ENCODE measurements around the gene IL6ST. TPM values are rescaled to one million over a fixed set of nuclear protein-coding genes. Genes with fewer than 3 reads are reported as not detected.
"Not testable (repeated sequence)": the region's sequence is repeated elsewhere in the genome, so short reads cannot be mapped to it uniquely, and the experiment has no call there.

The IL6ST gene
- total RNA-seq, 1 donor from 2014 or later = 76.2 TPM

DNA sequence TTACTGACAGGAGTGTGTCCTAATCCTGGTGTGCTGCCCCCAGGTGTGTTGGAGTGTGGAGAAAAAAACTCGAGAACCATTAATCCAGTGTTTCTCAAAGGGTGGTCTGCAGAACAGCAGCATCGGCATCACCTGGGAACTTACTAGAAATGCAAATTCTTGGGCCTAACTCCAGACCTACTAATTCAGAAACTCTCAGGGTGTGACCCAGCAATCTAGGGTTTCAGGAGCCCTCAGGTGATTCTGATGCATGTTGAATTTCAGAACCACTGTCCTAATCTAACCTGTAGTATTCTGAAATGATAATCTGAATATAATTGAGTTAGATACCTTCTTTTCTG, 30.0 kb upstream of the IL6ST start:
- Histone ChIP-seq H3K9me3 (ENCODE audit: control insufficient read depth in 3 of 3, low read length in 3 of 3) (no peaks in the 10 kb centered on the region), H3K4me1 (ENCODE audit: control insufficient read depth in 3 of 3, insufficient read depth in 3 of 3, low read length in 3 of 3) (no peaks in the 10 kb centered on the region), H3K36me3 (ENCODE audit: control insufficient read depth in 3 of 3, insufficient read depth in 3 of 3, low read length in 3 of 3) (no peaks in the 10 kb centered on the region), H3K9ac (ENCODE audit: low read depth in 1 of 3, low read length in 3 of 3) (no peak overlapping the region), H3K27me3 (ENCODE audit: control insufficient read depth in 3 of 3, insufficient read depth in 3 of 3, low read length in 3 of 3) (no peaks in the 10 kb centered on the region), H3K27ac (ENCODE audit: low read depth, low read length) (no peak overlapping the region), H3K4me3 (ENCODE audit: low read length in 3 of 3) (no peak overlapping the region)

DNA sequence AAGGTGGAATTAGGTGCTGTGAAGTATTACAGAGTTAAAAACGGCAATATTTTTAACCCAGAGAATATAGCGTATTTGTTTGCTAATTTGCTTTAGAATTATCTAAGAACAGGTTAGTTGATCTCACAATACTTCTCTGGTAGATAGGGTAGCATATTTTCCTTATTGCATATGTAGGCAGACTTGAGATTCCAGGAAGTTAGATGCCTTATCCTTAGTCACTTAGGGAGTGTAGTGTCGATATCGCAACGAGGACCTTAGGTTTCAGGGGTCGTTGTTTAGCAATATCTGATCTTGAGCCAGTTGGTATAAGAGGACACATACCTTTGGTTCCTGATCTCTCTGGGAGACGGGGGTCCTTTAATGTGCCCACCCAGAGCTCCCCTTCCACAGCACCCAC, 28.5 kb upstream of the IL6ST start:
- no peak overlapping the region for H3K4me3 ChIP-seq (ENCODE audit: low read length in 3 of 3)
- no peak overlapping the region for H3K27ac ChIP-seq (ENCODE audit: low read depth, low read length)
- no peaks in the 10 kb centered on the region for H3K36me3 ChIP-seq (ENCODE audit: control insufficient read depth in 3 of 3, insufficient read depth in 3 of 3, low read length in 3 of 3)
- no peaks in the 10 kb centered on the region for H3K9me3 ChIP-seq (ENCODE audit: control insufficient read depth in 3 of 3, low read length in 3 of 3)
- no peak overlapping the region for H3K9ac ChIP-seq (ENCODE audit: low read depth in 1 of 3, low read length in 3 of 3)
- no peaks in the 10 kb centered on the region for H3K27me3 ChIP-seq (ENCODE audit: control insufficient read depth in 3 of 3, insufficient read depth in 3 of 3, low read length in 3 of 3)
- no peaks in the 10 kb centered on the region for H3K4me1 ChIP-seq (ENCODE audit: control insufficient read depth in 3 of 3, insufficient read depth in 3 of 3, low read length in 3 of 3)

DNA sequence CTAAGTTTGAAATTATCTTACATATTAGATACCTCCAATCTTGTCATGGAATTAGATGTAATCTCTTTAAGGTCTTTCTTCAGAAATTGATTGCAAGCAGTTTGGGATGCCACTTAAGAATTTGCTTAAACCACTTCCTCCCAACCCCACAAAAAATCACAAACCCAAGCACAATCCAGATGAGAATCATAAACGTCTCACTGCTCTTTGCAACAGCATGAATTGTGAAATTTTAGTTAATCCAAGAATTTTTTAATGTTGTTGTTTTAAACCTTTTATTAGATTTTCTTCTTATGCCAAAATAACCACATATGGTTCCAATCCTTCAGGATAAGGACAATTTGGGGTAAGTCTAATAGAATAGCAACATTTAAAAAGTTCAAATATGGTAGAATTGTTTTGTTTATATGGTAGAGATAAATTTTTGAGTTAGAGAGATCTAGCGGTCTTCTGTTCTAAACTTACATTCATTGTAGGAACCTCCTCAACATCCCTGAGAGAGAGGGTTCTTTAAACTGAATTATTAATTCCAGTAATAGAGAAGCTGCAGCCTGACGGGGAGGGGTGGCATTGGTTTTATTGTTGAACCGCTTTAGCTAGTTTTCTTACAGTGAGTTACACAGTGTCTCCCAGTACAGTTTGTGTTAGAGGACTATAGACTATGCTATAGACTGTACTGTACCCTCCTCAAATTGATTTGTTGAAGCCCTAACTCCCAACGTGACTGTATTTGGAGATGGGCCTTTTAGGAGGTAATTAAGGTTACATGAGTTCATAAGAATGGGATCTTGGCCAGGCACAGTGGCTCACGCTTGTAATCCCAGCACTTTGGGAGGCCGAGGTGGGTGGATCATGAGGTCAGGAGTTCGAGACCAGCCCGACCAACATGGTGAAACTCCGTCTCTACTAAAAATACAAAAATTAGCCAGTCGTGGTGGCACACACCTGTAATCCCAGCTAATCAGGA, 24.8 kb upstream of the IL6ST start:
- H3K9ac ChIP-seq (ENCODE audit: low read depth in 1 of 3, low read length in 3 of 3) = no peak overlapping the region
- no peaks in the 10 kb centered on the region for H3K4me1 ChIP-seq (ENCODE audit: control insufficient read depth in 3 of 3, insufficient read depth in 3 of 3, low read length in 3 of 3)
- no peaks in the 10 kb centered on the region for H3K27me3 ChIP-seq (ENCODE audit: control insufficient read depth in 3 of 3, insufficient read depth in 3 of 3, low read length in 3 of 3)
- no peak overlapping the region for H3K27ac ChIP-seq (ENCODE audit: low read depth, low read length)
- no peaks in the 10 kb centered on the region for H3K36me3 ChIP-seq (ENCODE audit: control insufficient read depth in 3 of 3, insufficient read depth in 3 of 3, low read length in 3 of 3)
- no peaks in the 10 kb centered on the region for H3K9me3 ChIP-seq (ENCODE audit: control insufficient read depth in 3 of 3, low read length in 3 of 3)
- H3K4me3 ChIP-seq (ENCODE audit: low read length in 3 of 3) = no peak overlapping the region

DNA sequence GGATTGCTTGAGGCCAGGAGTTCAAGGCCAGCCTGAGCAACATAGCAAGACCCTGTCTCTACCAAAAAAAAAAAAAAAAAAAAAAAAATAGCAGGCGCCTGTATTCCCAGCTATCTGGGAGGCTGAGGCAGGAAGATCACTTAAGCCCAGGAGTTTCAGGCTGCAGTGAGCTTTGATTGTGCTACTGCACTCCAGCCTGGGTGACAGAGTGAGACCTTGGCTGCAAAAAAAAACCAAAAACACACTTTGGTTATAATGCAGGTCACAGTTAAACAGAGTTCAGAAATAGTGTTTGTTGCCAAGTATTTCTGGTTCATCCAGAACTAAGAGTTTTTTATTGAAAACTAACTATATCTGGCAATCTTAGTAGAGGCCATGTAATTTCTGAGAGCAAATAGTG, 24.1 kb upstream of the IL6ST start:
- no peak overlapping the region for H3K4me3 ChIP-seq (ENCODE audit: low read length in 3 of 3)
- no peaks in the 10 kb centered on the region for H3K9me3 ChIP-seq (ENCODE audit: control insufficient read depth in 3 of 3, low read length in 3 of 3)
- H3K36me3 ChIP-seq (ENCODE audit: control insufficient read depth in 3 of 3, insufficient read depth in 3 of 3, low read length in 3 of 3) = no peaks in the 10 kb centered on the region
- no peak overlapping the region for H3K27ac ChIP-seq (ENCODE audit: low read depth, low read length)
- no peaks in the 10 kb centered on the region for H3K27me3 ChIP-seq (ENCODE audit: control insufficient read depth in 3 of 3, insufficient read depth in 3 of 3, low read length in 3 of 3)
- H3K4me1 ChIP-seq (ENCODE audit: control insufficient read depth in 3 of 3, insufficient read depth in 3 of 3, low read length in 3 of 3) = no peaks in the 10 kb centered on the region
- no peak overlapping the region for H3K9ac ChIP-seq (ENCODE audit: low read depth in 1 of 3, low read length in 3 of 3)

DNA sequence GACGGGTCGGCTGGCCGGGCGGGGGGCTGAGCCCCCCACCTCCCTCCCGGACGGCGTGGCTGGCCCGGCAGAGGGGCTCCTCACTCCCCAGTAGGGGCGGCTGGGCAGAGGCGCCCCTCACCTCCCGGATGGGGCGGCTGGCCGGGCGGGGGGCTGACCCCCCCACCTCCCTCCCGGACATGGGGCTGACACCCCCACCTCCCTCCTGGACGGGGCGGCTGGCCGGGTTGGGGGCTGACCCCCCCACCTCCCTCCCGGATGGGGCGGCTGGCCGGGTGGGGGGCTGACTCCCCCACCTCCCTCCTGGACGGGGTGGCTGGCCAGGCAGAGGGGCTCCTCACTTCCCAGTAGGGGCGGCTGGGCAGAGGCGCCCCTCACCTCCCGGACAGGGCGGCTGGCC, 19.9 kb upstream of the IL6ST start:
- not testable (repeated sequence) for H3K27ac ChIP-seq (ENCODE audit: low read depth, low read length); H3K9ac ChIP-seq (ENCODE audit: low read depth in 1 of 3, low read length in 3 of 3); H3K27me3 ChIP-seq (ENCODE audit: control insufficient read depth in 3 of 3, insufficient read depth in 3 of 3, low read length in 3 of 3); H3K36me3 ChIP-seq (ENCODE audit: control insufficient read depth in 3 of 3, insufficient read depth in 3 of 3, low read length in 3 of 3); H3K9me3 ChIP-seq (ENCODE audit: control insufficient read depth in 3 of 3, low read length in 3 of 3); H3K4me3 ChIP-seq (ENCODE audit: low read length in 3 of 3); H3K4me1 ChIP-seq (ENCODE audit: control insufficient read depth in 3 of 3, insufficient read depth in 3 of 3, low read length in 3 of 3)

DNA sequence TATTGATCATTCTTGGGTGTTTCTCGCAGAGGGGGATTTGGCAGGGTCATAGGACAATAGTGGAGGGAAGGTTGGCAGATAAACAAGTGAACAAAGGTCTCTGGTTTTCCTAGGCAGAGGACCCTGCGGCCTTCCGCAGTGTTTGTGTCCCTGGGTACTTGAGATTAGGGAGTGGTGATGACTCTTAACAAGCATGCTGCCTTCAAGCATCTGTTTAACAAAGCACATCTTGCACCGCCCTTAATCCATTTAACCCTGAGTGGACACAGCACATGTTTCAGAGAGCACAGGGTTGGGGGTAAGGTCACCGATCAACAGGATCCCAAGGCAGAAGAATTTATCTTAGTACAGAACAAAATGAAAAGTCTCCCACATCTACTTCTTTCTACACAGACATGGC, 19.2 kb upstream of the IL6ST start:
- not testable (repeated sequence) for H3K36me3 ChIP-seq (ENCODE audit: control insufficient read depth in 3 of 3, insufficient read depth in 3 of 3, low read length in 3 of 3); H3K27ac ChIP-seq (ENCODE audit: low read depth, low read length); H3K4me1 ChIP-seq (ENCODE audit: control insufficient read depth in 3 of 3, insufficient read depth in 3 of 3, low read length in 3 of 3); H3K27me3 ChIP-seq (ENCODE audit: control insufficient read depth in 3 of 3, insufficient read depth in 3 of 3, low read length in 3 of 3); H3K9me3 ChIP-seq (ENCODE audit: control insufficient read depth in 3 of 3, low read length in 3 of 3); H3K4me3 ChIP-seq (ENCODE audit: low read length in 3 of 3); H3K9ac ChIP-seq (ENCODE audit: low read depth in 1 of 3, low read length in 3 of 3)

DNA sequence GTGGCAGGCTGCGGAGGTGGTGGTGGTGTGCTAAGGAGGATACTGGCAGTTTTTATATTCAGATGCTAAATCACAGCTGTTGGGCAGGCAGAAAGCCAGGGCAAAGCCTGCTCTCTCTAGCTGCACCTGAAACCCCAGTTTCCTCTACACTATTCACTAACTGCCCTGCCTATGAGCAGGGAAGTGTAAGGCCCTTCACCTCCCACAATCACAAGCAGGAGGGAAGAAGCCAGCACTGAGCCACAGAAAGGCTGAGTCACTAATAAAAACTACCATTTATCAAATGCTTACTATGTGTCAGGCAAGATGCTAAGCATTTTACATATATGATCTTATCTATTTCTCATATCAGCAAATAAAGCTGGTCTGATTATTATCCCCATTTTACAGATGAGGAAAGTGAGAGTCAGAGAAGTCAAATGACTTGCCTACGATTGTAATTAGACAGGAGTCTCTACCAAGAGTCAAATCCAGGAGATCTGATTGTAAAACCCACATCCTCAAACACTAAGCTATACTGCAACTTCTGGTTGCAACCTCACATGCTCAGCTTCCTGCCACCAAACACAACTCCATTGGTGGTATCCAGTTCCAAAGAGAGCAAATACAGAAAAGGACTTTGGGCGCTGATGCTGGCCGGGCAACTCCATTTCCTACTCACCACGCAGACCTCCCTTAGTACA, 17.7 kb upstream of the IL6ST start:
- Histone ChIP-seq H3K9me3 (ENCODE audit: control insufficient read depth in 3 of 3, low read length in 3 of 3) (no peaks in the 10 kb centered on the region), H3K27me3 (ENCODE audit: control insufficient read depth in 3 of 3, insufficient read depth in 3 of 3, low read length in 3 of 3) (no peaks in the 10 kb centered on the region), H3K4me3 (ENCODE audit: low read length in 3 of 3) (no peak overlapping the region), H3K4me1 (ENCODE audit: control insufficient read depth in 3 of 3, insufficient read depth in 3 of 3, low read length in 3 of 3) (peaks cover 0 to 5% (median 0%) of the 10 kb centered on the region in 3 donors), H3K9ac (ENCODE audit: low read depth in 1 of 3, low read length in 3 of 3) (no peak overlapping the region), H3K36me3 (ENCODE audit: control insufficient read depth in 3 of 3, insufficient read depth in 3 of 3, low read length in 3 of 3) (no peaks in the 10 kb centered on the region), H3K27ac (ENCODE audit: low read depth, low read length) (no peak overlapping the region)

DNA sequence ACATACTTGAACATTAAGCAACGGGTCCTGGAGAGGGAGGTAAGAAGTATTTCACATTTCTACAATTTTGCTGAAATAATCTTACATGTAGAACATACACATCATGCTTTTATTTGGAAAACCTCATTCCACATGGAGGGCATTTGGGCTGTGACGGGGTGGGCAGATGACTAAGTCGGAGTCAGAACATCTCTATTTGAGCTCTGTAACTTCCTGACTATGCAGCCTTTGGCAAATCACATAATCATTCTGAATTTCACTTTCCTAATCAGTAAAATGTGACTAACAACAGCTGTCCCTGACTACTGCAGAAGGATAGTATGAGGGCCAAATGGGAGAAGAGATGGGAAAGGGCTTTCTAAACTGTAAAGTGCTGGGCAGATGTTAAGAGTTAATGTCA, 17.1 kb upstream of the IL6ST start:
- Histone ChIP-seq H3K9ac (ENCODE audit: low read depth in 1 of 3, low read length in 3 of 3) (no peak overlapping the region), H3K27ac (ENCODE audit: low read depth, low read length) (no peak overlapping the region), H3K4me1 (ENCODE audit: control insufficient read depth in 3 of 3, insufficient read depth in 3 of 3, low read length in 3 of 3) (peaks cover 0 to 5% (median 0%) of the 10 kb centered on the region in 3 donors), H3K36me3 (ENCODE audit: control insufficient read depth in 3 of 3, insufficient read depth in 3 of 3, low read length in 3 of 3) (no peaks in the 10 kb centered on the region), H3K27me3 (ENCODE audit: control insufficient read depth in 3 of 3, insufficient read depth in 3 of 3, low read length in 3 of 3) (no peaks in the 10 kb centered on the region), H3K9me3 (ENCODE audit: control insufficient read depth in 3 of 3, low read length in 3 of 3) (no peaks in the 10 kb centered on the region), H3K4me3 (ENCODE audit: low read length in 3 of 3) (no peak overlapping the region)

DNA sequence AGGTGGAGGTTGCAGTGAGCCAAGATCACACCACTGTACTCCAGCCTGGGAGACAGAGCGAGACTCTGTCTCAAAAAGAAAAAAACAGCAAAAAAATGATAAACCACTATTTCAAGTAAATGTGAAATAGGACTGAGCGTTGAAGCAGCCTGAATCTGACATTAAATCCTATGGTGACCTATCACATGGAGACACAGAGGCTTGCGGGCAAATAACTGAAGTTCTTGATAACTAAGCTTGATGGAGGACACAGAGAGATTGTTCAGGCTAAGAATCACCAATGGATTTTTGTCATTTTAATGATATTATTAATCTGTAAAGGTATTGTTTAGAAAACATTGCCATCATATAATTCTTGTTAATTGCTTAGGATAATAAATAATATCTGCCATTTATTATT, 15.7 kb upstream of the IL6ST start:
- Histone ChIP-seq H3K4me1 (ENCODE audit: control insufficient read depth in 3 of 3, insufficient read depth in 3 of 3, low read length in 3 of 3) (peaks cover 0 to 5% (median 0%) of the 10 kb centered on the region in 3 donors), H3K36me3 (ENCODE audit: control insufficient read depth in 3 of 3, insufficient read depth in 3 of 3, low read length in 3 of 3) (no peaks in the 10 kb centered on the region), H3K27me3 (ENCODE audit: control insufficient read depth in 3 of 3, insufficient read depth in 3 of 3, low read length in 3 of 3) (no peaks in the 10 kb centered on the region), H3K27ac (ENCODE audit: low read depth, low read length) (no peak overlapping the region), H3K9ac (ENCODE audit: low read depth in 1 of 3, low read length in 3 of 3) (no peak overlapping the region), H3K4me3 (ENCODE audit: low read length in 3 of 3) (no peak overlapping the region), H3K9me3 (ENCODE audit: control insufficient read depth in 3 of 3, low read length in 3 of 3) (no peaks in the 10 kb centered on the region)

DNA sequence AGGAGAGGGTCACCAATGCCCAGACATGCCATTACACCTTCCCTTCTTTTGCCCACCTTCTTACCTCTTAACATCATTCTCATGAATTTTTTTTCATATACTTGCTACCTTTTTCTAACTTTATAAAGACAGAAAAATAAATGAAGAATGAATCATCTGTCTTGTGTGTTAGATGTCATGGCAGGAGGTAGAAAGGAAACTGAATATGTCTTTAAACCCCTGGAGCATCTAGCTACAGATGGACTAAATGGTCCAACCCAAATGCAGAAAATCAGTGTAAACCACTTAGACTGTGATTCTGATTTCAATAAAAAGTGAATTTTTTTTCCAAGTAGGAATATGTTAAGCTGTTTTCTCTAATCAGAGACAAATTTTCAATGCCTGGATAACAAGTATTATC, 11.8 kb upstream of the IL6ST start:
- Histone ChIP-seq H3K27me3 (ENCODE audit: control insufficient read depth in 3 of 3, insufficient read depth in 3 of 3, low read length in 3 of 3) (no peaks in the 10 kb centered on the region), H3K9ac (ENCODE audit: low read depth in 1 of 3, low read length in 3 of 3) (no peak overlapping the region), H3K27ac (ENCODE audit: low read depth, low read length) (no peak overlapping the region), H3K4me1 (ENCODE audit: control insufficient read depth in 3 of 3, insufficient read depth in 3 of 3, low read length in 3 of 3) (peaks cover 0 to 3% (median 2%) of the 10 kb centered on the region in 3 donors), H3K4me3 (ENCODE audit: low read length in 3 of 3) (no peak overlapping the region), H3K36me3 (ENCODE audit: control insufficient read depth in 3 of 3, insufficient read depth in 3 of 3, low read length in 3 of 3) (no peaks in the 10 kb centered on the region), H3K9me3 (ENCODE audit: control insufficient read depth in 3 of 3, low read length in 3 of 3) (peaks cover 2% of the 10 kb centered on the region in 3 donors)

All from skeletal muscle tissue (tissue), 4 donors.